HG03521 (cell line): Measurements from ENCODE around the gene ETV3L.

ENCODE experiments used
- ATAC-seq: cut with Tn5 transposase; IDR thresholded peaks from one replicate; pipeline ENCODE4 v1.9.1; 2021; ENCODE audit warnings: mild to moderate bottlenecking, moderate library complexity; ENCODE audit not compliant: unreplicated experiment

The ETV3L gene

GRCh38 chr1:157132616-157133167 lies 33.1 kb upstream of the ETV3L start:
- no peak for ATAC-seq

DNA sequence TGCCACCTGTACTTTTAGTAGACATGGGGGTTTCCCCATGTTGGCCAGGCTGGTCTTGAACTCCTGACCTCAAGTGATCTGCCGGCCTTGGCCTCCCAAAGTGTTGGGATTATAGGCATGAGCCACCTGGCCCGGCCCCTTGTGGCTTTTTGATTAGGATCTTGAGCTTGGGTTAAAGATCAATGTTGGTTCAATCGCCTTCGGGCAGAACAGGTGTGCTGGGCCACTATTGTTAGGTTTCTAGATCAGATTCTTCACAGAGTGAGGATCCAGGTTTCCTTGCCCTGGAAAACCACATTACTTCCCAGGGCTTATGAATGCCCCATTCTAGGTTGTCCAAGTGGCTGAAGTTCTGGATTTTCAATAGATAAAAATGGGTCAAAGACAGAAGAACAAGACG lies 32.5 kb upstream of the ETV3L start:
- no peak for ATAC-seq

- no peak for ATAC-seq
Observed at GRCh38 chr1:157131281-157131680, 31.7 kb upstream of the ETV3L start.

DNA sequence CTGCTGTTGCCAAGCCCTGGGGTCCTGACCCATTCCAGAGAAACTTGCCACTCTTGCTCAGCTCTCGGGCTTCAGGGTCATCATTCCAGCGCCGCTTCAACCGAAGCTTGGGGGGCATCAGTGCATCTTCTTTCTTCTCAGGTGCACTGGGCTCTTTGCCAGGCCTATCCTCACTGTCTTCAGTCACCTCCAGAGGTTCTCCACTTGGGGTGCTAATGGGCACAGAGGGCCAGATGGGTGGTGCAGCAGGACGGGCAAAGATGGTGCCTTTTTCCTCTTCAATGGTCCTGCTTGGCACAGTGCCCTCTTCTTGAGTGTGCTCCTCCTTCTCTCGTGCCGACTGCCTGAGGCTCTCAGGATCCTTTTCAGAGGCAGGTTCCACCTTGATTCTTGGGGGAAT lies 25.2 kb upstream of the ETV3L start:
- no peak for ATAC-seq

DNA sequence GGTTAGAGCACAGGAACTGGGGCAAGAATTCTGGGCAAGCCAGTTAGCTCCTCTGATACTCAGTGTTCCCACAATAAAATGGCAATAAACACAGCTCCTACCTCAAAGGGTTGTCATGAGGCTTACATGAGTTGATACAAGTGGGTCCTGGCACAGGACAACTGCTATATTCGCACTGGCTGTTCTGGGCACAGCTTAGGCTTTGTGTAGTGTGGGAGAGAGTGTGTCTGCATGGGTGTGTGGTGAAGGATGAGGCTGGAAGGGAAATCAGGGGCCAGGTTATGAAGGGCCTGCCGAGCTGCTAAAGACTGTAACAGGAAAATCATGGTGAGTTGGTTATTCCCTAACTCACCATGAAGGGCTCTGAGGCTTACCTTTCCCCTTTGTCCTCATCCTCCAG lies 19.8 kb upstream of the ETV3L start:
- no peak for ATAC-seq

DNA sequence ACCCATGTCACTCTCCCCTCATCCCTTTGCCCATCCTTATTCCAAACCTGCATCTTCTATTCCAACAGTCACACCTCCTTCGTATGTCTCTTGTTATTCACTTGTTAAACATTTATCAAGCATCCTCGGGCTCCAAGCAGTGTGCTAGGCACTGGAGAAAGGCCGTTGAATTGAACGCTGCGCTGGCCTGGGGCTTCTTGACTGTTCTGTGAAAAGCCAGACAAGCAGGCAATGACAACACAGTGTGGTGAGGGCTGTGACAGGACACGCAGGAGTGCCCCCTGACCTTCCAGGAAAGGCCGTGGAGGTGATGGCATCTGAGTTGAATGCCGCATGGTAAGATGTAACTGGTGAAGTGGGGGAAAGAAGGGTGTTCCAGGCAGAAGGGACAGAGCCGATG lies 19.4 kb upstream of the ETV3L start:
- no peak for ATAC-seq

DNA sequence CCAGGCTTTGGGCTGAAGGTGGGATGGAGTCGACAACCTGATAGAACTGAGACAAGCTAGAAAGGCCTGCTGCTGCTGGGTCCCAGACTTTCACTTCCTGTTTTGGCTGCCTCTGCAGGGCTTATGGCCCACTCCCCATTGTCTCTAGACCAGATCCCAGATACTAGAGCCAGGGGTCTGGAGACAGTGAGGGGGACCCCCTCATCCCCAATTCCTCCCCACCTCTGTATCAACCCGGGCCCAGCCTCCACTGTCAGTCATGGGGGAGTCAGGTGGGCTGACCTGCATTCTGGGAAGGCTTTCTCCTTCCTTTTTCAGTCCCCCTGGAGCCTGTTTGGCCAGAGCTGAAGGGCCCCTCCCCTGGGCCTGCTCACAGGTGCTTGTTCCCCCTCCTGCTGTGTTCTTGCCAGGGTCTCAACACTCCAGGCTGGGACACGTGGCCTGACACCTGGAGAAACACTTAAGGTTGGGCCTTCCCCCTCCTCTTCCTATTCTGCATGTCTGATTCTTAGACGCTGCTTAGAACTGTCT lies 18.0 kb upstream of the ETV3L start:
- ATAC-seq: no peak

DNA sequence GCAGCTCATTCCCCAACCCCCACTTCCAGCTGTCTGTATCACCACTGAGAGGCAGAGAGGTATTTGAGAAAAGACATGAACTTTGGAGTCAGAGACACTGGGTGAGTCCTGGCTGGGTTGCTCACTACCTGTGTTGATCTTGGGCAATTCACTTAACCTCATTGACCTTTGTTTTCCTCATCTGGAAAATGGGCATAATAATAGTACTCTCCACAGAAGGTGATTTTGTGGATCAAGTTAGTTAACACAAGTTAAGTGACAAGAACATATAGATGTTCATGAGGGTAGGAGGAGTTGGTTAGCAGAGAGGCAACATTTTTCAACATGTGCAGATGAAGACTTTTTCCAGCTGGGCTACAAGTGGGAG lies 17.1 kb upstream of the ETV3L start:
- no peak for ATAC-seq

- no peak for ATAC-seq
Observed at GRCh38 chr1:157115851-157116736, 16.5 kb upstream of the ETV3L start.

DNA sequence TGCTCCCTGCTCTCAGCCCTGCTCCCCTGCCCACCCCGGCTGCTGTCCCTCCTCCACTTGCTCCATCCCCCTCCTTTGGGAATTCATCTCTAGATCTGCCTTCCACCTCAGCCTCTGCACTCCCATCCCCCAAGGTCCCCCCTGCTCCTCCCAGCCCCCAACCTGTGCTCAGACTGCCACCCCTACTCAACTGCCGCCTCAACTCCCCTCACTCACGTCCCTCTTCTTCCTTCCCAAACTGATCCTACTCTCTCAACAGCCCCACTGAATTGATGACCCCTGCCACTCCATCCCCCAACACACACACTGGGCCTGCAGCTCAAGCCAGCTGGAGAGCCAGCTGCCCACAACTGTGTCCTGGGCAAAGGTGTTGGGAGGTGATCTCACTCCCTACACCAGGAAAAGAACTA lies 15.8 kb upstream of the ETV3L start:
- no peak for ATAC-seq

- ATAC-seq: no peak
Observed at GRCh38 chr1:157114183-157115121, 14.8 kb upstream of the ETV3L start.

DNA sequence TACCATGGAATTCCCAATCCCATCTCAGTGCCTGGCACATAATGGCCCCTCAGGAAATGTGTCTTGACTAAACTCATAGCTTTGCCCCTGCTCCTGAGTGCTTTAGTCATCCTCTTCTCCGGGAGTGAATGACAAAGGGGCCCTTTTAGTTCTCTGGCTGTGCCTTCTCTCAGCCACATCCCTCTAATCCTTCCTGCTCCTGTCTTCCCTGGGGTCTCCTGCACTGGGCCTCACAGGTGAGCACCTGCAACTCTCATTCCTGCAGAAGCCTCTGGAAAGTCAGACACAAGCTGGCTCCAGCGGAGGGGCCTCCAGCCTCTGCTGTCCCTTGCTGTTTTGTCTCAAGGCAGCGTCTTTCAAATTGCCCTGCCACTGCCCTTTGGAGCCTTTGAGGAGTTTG lies 14.0 kb upstream of the ETV3L start:
- ATAC-seq: no peak

DNA sequence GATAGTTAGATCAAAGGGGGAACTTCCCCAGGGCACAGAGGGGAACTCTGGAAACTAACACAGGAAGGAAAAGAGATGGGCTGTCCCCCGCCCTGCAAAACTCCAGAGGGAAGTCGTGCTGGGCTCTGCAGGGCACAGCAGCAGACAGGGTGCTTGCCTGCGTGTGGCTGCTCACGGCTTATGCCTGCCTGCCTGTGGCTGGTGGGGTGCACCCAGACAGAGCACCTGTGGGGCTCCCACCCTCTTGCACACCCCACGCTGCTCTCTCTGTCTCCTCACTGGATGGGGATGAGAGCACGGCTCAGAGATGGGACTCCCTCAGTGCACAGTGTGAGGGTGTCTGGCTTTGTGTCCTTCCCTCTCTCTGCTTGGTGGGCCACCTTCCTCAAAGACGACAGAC lies 13.5 kb upstream of the ETV3L start:
- no peak for ATAC-seq

GRCh38 chr1:157112186-157112867 lies 12.7 kb upstream of the ETV3L start:
- ATAC-seq: no peak

GRCh38 chr1:157111396-157112165 lies 12.0 kb upstream of the ETV3L start:
- ATAC-seq: no peak

- ATAC-seq: no peak
Observed at GRCh38 chr1:157110686-157111085, 11.1 kb upstream of the ETV3L start.

DNA sequence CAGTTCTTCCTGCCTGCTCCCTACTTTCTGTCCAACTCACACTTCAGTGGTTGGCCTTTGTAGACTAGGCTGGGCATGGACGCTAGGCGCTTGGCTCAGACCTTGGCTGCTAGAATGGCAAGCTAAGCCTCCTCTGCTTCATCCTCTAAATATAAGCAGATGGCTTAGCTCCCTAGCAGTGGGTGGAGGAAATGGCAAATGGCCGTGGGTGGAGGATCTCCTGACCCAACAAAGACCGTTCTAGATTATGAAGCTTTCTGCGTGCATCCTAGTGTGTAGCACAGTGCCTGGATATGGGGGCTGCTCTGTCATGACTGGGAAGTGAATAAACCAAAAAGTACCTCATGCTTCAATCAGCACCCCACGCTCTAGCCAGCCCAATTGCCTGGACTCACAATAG lies 10.4 kb upstream of the ETV3L start:
- ATAC-seq: no peak

- no peak for ATAC-seq
Observed at GRCh38 chr1:157108448-157108847, 8.8 kb upstream of the ETV3L start.

DNA sequence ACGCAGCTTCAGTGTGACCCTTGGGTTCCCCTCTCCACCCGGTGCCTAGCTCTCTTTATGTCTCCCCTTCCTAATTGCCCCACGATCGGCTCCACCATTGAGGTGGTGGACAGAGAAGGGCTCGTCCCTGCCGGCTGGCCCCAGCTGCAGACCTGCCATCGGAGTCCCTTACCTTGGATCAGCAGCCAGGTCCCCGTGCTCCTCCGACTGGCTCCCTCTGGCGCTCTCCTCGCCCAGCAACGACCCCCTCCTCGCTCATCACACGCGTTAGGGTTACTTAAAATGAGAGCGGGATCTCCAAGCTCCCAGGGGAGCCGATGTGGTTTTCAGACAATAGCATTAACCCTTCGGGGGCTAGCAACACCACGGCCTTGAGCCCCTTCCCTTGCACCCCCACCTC lies 8.1 kb upstream of the ETV3L start:
- no peak for ATAC-seq

DNA sequence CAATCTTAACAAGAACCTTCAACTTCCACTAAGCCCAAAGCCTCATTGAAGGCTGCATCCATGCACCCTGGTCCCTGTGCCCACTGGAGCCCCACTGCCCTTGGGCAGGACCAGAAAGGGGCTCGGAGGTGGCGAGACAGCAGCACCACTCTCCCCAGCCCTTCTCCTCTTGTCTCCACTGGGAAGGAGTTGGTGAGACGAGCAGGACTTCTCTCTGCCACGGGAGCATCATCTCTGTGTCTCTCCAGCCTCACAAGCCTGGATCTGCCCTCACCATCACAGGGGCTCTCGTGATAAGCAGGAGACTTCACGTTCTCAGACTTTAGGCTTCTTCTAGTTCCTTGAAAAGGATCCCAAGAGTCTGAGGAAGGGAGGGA lies 7.2 kb upstream of the ETV3L start:
- ATAC-seq: no peak
